Gastrocnemius medialis (tissue), 4 donors: ENCODE data around the gene RPL21. TPM values are rescaled to one million over a fixed set of nuclear protein-coding genes. Genes with fewer than 3 reads are reported as not detected.

Source experiments
- ATAC-seq, 2 donors: fragments of 150-250 bp; one replicate each; pipeline ENCODE4 v1.9.1; 2016
- DNase-seq, 2 donors: peaks; one replicate each; pipeline ENCODE4 v3.0.0-alpha.2; 2019
- H3K27ac ChIP-seq, 4 donors: fragments of 200-600 bp; sonication (generic); 1 replicate in 1 of 4; 2 replicates in 3 of 4; pipeline ENCODE4 v1.5.1; 2016 to 2018; ENCODE audit warnings: mild to moderate bottlenecking in 2 of 4, moderate library complexity in 1 of 4
- H3K27me3 ChIP-seq, 3 donors: fragments of 200-600 bp; sonication (generic) in 2 of 3; 1 replicate in 1 of 3; 2 replicates in 2 of 3; pipeline versions ENCODE4 v1.5.1 to v1.6.0; 2016 to 2019; ENCODE audit warnings: mild to moderate bottlenecking in 1 of 3, moderate library complexity in 1 of 3
- H3K36me3 ChIP-seq, 2 donors: fragments of 200-600 bp; sonication (generic) in 1 of 2; one replicate each; pipeline ENCODE4 v1.5.1; 2017 to 2018
- H3K4me1 ChIP-seq, 2 donors: fragments of 200-600 bp; sonication (generic) in 1 of 2; one replicate each; pipeline ENCODE4 v1.5.1; 2016 to 2017; ENCODE audit warnings: mild to moderate bottlenecking in 2 of 2
- H3K4me3 ChIP-seq, 4 donors: fragments of 200-600 bp; sonication (generic) in 3 of 4; 1 replicate in 1 of 4; 2 replicates in 3 of 4; pipeline ENCODE4 v1.5.1; 2016 to 2019; ENCODE audit warnings: mild to moderate bottlenecking in 2 of 4
- H3K9me3 ChIP-seq, 3 donors: fragments of 200-600 bp; sonication (generic) in 2 of 3; 1 replicate in 1 of 3; 2 replicates in 2 of 3; pipeline ENCODE4 v1.5.1; 2016 to 2019
- POLR2A ChIP-seq, 2 donors: fragments of 450-650 bp; IDR thresholded peaks; one replicate each; pipeline ENCODE4 v1.6.1; 2017; ENCODE audit warnings: antibody characterized with exemption in 2 of 2, mild to moderate bottlenecking in 2 of 2, moderate library complexity in 2 of 2
- in situ Hi-C, 4 donors: fragments of 200-750 bp; cut with MboI; loops; one replicate each; pipeline versions ENCODE4 v1.15.0 to v1.8.0; 2017; ENCODE audit warnings: low sequenced_read_pairs in 4 of 4
- intact Hi-C: fragments of 100-400 bp; cut with DNase I; formaldehyde crosslinking; loops from one replicate; pipeline ENCODE4 v1.15.1; 2023; ENCODE audit warnings: low total_unique reads
- total RNA-seq, 4 donors: library from RNA; depleted of rRNA; stranded (reverse); fragments of >200 nt; gene quantifications; one replicate each; pipeline versions ENCODE4 v1.1.0 to v1.2.3, GENCODE V29; 2016
- TF ChIP-seq, protein P1 (sequence below), 5 experiments: fragments of 450-650 bp in 3 of 5; fragments of 200-600 bp in 2 of 5; sonication (generic) in 2 of 5; IDR thresholded peaks in 4 of 5; conservative IDR thresholded peaks in 1 of 5; 1 replicate in 4 of 5; 2 replicates in 1 of 5; pipeline ENCODE4 v1.5.1; 2016 to 2019; ENCODE audit warnings: antibody characterized with exemption in 5 of 5, mild to moderate bottlenecking in 3 of 5, moderate library complexity in 3 of 5

Gene RPL21
- total RNA-seq, 4 donors from 2014 or later: 774 to 913 (median 796) TPM

DNA sequence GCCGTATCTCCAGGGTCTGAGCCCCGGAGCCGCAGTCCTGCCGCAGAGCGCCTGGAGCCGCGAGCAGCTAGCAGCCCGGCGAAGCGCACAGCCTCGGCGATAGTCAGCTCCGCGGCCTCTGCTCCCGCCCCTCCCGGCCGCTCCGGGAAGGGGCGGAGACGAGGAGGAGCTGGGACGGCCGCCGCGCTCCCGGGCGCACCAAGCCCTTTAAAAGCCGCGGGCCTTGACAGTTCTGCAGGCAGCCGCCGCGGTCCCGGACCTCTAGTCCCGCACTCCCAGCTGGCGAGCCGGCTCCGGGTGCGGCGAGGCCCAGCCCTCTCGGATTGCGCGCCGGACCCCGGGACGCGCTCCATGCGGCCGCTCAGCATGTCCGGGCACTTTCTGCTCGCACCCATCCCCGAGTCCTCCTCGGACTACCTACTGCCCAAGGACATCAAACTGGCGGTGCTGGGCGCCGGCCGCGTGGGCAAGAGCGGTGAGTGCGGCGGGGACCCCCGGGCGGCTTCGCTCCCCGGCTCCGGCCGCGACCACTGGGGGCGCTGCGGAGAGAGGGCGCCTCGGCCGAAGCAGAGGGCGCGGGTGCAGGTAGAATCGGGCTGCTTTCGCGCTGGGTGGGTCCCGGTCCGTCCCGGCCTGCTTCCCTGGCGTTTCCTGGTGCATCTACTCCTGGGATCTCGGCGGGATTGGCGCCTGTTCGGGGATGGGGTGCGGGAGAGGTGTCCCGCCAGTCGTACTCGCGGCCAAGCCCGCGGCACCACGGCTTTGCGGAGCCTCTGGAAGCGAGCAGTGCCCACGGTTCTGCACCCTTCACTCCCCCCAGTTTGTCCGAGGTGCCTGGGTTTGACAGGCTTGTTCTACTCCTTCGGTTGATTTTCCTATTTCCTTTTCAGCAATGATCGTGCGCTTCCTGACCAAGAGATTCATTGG lies 19.5 kb downstream of the RPL21 start, which contains the start of gene RASL11A:
TSS of gene RASL11A (plus strand) at position 237 of the 927 bp plus-strand sequence. CDS start at position 352, 115 bp downstream.
- peak; percentile 61 to 87 for TF ChIP-seq POLR2A (IDR thresholded peaks at IDR 0.05)
- TF ChIP-seq, protein P1, sequence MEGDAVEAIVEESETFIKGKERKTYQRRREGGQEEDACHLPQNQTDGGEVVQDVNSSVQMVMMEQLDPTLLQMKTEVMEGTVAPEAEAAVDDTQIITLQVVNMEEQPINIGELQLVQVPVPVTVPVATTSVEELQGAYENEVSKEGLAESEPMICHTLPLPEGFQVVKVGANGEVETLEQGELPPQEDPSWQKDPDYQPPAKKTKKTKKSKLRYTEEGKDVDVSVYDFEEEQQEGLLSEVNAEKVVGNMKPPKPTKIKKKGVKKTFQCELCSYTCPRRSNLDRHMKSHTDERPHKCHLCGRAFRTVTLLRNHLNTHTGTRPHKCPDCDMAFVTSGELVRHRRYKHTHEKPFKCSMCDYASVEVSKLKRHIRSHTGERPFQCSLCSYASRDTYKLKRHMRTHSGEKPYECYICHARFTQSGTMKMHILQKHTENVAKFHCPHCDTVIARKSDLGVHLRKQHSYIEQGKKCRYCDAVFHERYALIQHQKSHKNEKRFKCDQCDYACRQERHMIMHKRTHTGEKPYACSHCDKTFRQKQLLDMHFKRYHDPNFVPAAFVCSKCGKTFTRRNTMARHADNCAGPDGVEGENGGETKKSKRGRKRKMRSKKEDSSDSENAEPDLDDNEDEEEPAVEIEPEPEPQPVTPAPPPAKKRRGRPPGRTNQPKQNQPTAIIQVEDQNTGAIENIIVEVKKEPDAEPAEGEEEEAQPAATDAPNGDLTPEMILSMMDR (IDR thresholded peaks at IDR 0.05 in 4 of 5, conservative IDR thresholded peaks at IDR 0.05 in 1 of 5): peak; percentile 84 to 96 (median 87)
- peak; percentile 86 to 90 for ATAC-seq
- in situ Hi-C loops (loop anchor here (25.0 kb wide), 3 partner anchors 166 to 866 kb away; partner anchors contain the start of genes LNX2 (in 3 of the 4), POLR1D (in 3 of the 4) and PAN3 (in 1 of the 4)), intact Hi-C loops (loop anchor here (2.0 to 5.0 kb wide), 3 partner anchors 20 to 284 kb away; partner anchors contain the start of gene RPL21)
- Histone ChIP-seq H3K27me3 (no peaks in the 10 kb centered on the region), H3K4me1 (peaks cover 4 to 6% of the 10 kb centered on the region in 2 donors), H3K27ac (peak within 1 kb of the TSS; percentile 75 to 86 (median 84)), H3K9me3 (no peaks in the 10 kb centered on the region), H3K4me3 (peak within 1 kb of the TSS; percentile 65 to 91 (median 74)), H3K36me3 (no peaks in the 10 kb centered on the region)
- DNase-seq: peak; percentile 57 to 71

DNA sequence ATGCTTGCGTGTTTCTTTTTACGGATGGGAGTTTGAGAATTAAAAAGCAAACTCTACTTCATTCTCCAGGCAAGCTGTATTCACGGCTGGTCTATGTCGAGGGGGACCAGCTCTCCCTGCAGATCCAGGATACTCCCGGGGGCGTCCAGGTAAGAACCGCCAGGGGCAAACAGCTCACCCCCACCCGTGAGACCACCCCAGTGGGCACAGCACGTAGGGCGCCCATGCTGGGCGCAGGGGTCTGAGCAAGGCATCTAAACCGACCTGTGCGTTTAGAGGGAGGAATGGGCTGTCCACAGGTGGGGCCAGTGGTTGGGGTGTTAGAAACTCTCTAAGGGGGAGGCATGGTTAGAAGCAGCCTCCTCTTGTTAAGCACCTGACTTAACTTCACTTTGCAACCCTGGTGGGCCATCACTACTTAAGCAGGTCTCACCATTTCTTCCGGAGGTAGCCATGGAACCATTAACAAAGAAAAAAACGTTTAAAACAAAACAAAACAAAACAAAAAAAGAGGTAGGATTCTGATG lies 20.3 kb downstream of the RPL21 start:
- intact Hi-C loops (loop anchor here (2.0 to 5.0 kb wide), 3 partner anchors 21 to 284 kb away; partner anchors contain the start of gene RPL21), in situ Hi-C loops (loop anchor here (25.0 kb wide), 3 partner anchors 166 to 866 kb away; partner anchors contain the start of genes LNX2 (in 3 of the 4), POLR1D (in 3 of the 4) and PAN3 (in 1 of the 4))
- DNase-seq: no peak
- Histone ChIP-seq H3K36me3 (no peaks in the 10 kb centered on the region), H3K9me3 (no peaks in the 10 kb centered on the region), H3K27ac (peak overlapping the region; percentile 75 to 86 (median 84)), H3K4me3 (peak overlapping the region; percentile 65 to 91 (median 74)), H3K4me1 (peaks cover 4 to 6% of the 10 kb centered on the region in 2 donors), H3K27me3 (no peaks in the 10 kb centered on the region)
- ATAC-seq: no peak
- TF ChIP-seq, protein P1 (IDR thresholded peaks at IDR 0.05 in 4 of 5, conservative IDR thresholded peaks at IDR 0.05 in 1 of 5): no peak
- TF ChIP-seq POLR2A (IDR thresholded peaks at IDR 0.05): no peak

DNA sequence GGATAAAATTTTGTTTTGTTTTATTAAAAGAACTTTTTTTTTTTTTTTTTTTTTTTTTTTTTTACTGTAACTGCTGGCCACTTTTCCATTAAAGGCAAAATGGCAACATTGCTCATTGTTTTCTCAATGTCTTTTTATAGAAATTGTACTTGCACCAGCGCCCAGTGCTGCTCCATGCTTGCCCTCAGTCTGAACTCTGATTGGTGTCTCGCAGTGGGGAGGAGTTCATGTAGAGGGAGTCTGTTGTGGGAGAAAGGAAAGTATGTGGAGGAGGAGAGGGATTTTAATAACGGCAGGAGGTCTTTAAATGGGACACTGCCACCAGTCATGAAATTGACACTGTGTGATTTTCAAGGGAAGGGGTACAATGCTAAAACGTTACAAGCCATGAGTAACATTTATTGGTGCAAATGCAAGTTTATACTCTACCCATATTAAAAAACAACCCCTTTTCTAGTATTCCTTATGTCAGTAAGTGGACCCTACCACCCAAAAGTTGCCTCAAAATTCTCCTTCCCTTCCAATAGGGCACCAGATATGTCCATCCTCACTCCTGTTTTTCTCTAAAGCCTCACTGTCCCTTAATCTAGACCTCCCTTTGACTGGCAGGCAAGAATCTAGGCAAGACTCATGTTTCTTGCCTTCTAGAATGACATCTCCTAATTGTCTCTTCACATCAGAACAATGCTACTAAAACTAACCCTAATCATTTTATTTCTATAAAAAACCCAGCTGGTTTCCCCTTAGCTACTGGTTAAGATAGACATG lies 22.5 kb downstream of the RPL21 start:
- TF ChIP-seq, protein P1 (IDR thresholded peaks at IDR 0.05 in 4 of 5, conservative IDR thresholded peaks at IDR 0.05 in 1 of 5): no peak
- no peak for TF ChIP-seq POLR2A (IDR thresholded peaks at IDR 0.05)
- Histone ChIP-seq H3K4me1 (peaks cover 3 to 4% of the 10 kb centered on the region in 2 donors), H3K27ac (peak overlapping the region in 1 of 4 donors; percentile 0), H3K27me3 (no peaks in the 10 kb centered on the region), H3K9me3 (no peaks in the 10 kb centered on the region), H3K36me3 (no peaks in the 10 kb centered on the region), H3K4me3 (no peak overlapping the region)
- DNase-seq: no peak
- intact Hi-C loops: loop anchor here (5.0 kb wide), 1 partner anchor 287 kb away; no protein-coding TSS in a partner anchor
- no peak for ATAC-seq
- in situ Hi-C loops: loop anchor here (25.0 kb wide), 3 partner anchors 163 to 863 kb away; partner anchors contain the start of genes LNX2 (in 3 of the 4), POLR1D (in 3 of the 4) and PAN3 (in 1 of the 4)

DNA sequence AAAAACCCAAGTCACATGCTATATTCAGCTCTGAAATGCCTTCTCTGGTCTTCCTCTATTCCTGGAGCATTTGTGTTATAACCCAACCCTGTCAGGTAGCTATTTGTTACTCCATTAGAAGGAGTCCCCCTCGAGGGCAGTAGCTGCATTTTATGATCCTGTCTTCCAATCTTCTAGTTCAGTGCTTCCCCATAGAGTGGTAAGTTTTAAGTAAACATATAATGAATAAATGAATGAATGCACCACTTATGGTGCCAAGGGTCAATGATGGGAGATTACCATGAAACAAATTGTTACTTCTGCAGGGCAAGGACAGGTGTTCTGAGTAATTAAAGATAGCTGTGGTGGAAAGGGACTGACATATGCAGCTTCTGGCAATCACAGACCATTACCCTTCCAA lies 23.3 kb downstream of the RPL21 start:
- Histone ChIP-seq H3K4me1 (peaks cover 3 to 4% of the 10 kb centered on the region in 2 donors), H3K27me3 (no peaks in the 10 kb centered on the region), H3K4me3 (no peak overlapping the region), H3K36me3 (no peaks in the 10 kb centered on the region), H3K27ac (no peak overlapping the region), H3K9me3 (no peaks in the 10 kb centered on the region)
- no peak for TF ChIP-seq POLR2A (IDR thresholded peaks at IDR 0.05)
- TF ChIP-seq, protein P1 (IDR thresholded peaks at IDR 0.05 in 4 of 5, conservative IDR thresholded peaks at IDR 0.05 in 1 of 5): no peak
- in situ Hi-C loops: loop anchor here (25.0 kb wide), 3 partner anchors 163 to 863 kb away; partner anchors contain the start of genes LNX2 (in 3 of the 4), POLR1D (in 3 of the 4) and PAN3 (in 1 of the 4)
- DNase-seq: no peak
- ATAC-seq: no peak
- intact Hi-C loops: loop anchor here (5.0 kb wide), 1 partner anchor 287 kb away; no protein-coding TSS in a partner anchor
